Measurements from ENCODE around the gene FAXDC2. TPM values are rescaled to one million over a fixed set of nuclear protein-coding genes. Genes with fewer than 3 reads are reported as not detected.

FAXDC2 gene
- total and polyA plus RNA-seq, 9 donors = 15.2 to 120 (median 27.6) TPM

GRCh38 chr5:154861946-154862345, 11.5 kb upstream of the FAXDC2 start:
- intact Hi-C loops (cut with DNase I) = loop anchor here in 1 of 4 donors (10.0 kb wide), 1 partner anchor 73 kb away; the partner anchor contains the start of gene GEMIN5
- H3K4me1 ChIP-seq (ENCODE audit: insufficient read depth) = peaks cover 11% of the 10 kb centered on the region
- no peaks in the 10 kb centered on the region for H3K27me3 ChIP-seq
- TF ChIP-seq EP300 (IDR thresholded peaks at IDR 0.05) (no peak), CTCF (IDR thresholded peaks at IDR 0.05) (no peak)
- H3K4me3 ChIP-seq = no peak overlapping the region
- no peaks in the 10 kb centered on the region for H3K9me3 ChIP-seq
- DNase-seq = no peak
- H3K36me3 ChIP-seq = no peaks in the 10 kb centered on the region
- H3K27ac ChIP-seq = no peak overlapping the region
- 46 to 77% (median 64%) methylated on average over 8 of the region's 8 CpGs for WGBS, 3 donors

- intact Hi-C loops (cut with DNase I) = loop anchor here in 1 of 4 donors (10.0 kb wide), 1 partner anchor 74 kb away; the partner anchor contains the start of gene GEMIN5
- Histone ChIP-seq H3K36me3 (no peaks in the 10 kb centered on the region), H3K27ac (no peak overlapping the region), H3K4me3 (no peak overlapping the region), H3K4me1 (ENCODE audit: insufficient read depth) (peaks cover 11% of the 10 kb centered on the region), H3K27me3 (no peaks in the 10 kb centered on the region), H3K9me3 (no peaks in the 10 kb centered on the region)
- DNase-seq = no peak
- no peak for TF ChIP-seq CTCF (IDR thresholded peaks at IDR 0.05)
- TF ChIP-seq EP300 (IDR thresholded peaks at IDR 0.05) = no peak
- no peak for TF ChIP-seq POLR2A (IDR thresholded peaks at IDR 0.05)
- 7 to 18% (median 7%) methylated on average over 4 of the region's 4 CpGs for WGBS, 3 donors
Observed at GRCh38 chr5:154860765-154861164, 10.4 kb upstream of the FAXDC2 start.

GRCh38 chr5:154860123-154860522, 9.7 kb upstream of the FAXDC2 start:
- no peak for TF ChIP-seq EP300 (IDR thresholded peaks at IDR 0.05)
- TF ChIP-seq CTCF (IDR thresholded peaks at IDR 0.05) = no peak
- TF ChIP-seq POLR2A (IDR thresholded peaks at IDR 0.05) = no peak
- Histone ChIP-seq H3K27ac (no peak overlapping the region), H3K9me3 (no peaks in the 10 kb centered on the region), H3K27me3 (no peaks in the 10 kb centered on the region), H3K4me1 (ENCODE audit: insufficient read depth) (peaks cover 11% of the 10 kb centered on the region), H3K4me3 (peak overlapping the region; percentile 63), H3K36me3 (no peaks in the 10 kb centered on the region)
- peak in 2 of 5 donors; percentile 23 to 41 for DNase-seq
- WGBS, 3 donors = 10 to 26% (median 14%) methylated on average over 5 of the region's 5 CpGs
- intact Hi-C loops (cut with DNase I) = loop anchor here in 1 of 4 donors (10.0 kb wide), 1 partner anchor 75 kb away; the partner anchor contains the start of gene GEMIN5

- H3K4me3 ChIP-seq = peak overlapping the region; percentile 63
- DNase-seq = no peak
- peaks cover 11% of the 10 kb centered on the region for H3K4me1 ChIP-seq (ENCODE audit: insufficient read depth)
- H3K27me3 ChIP-seq = no peaks in the 10 kb centered on the region
- TF ChIP-seq POLR2A (IDR thresholded peaks at IDR 0.05) (no peak), CTCF (IDR thresholded peaks at IDR 0.05) (no peak)
- H3K9me3 ChIP-seq = no peaks in the 10 kb centered on the region
- peak overlapping the region; percentile 94 to 99 for H3K27ac ChIP-seq
- no peaks in the 10 kb centered on the region for H3K36me3 ChIP-seq
- intact Hi-C loops (cut with DNase I) = loop anchor here (5.0 to 10.0 kb wide), 2 partner anchors 102 to 104 kb away; partner anchors contain the start of gene LARP1 (in 4 of the 4)
- 0 to 1% (median 1%) methylated on average over 26 of the region's 26 CpGs for WGBS, 3 donors
Observed at GRCh38 chr5:154858972-154859871, 8.8 kb upstream of the FAXDC2 start.

All from ovary (tissue), 9 donors.